DMS153 treated with DMSO at 0.1 percent for 48 hours (cell line): Measurements from ENCODE around the gene GMDS.

Source experiments
- DNase-seq: peaks from one replicate; lab custom pipeline; 2025; ENCODE audit not compliant: unreplicated experiment; lab: John Stamatoyannopoulos, UW

GMDS gene

DNA sequence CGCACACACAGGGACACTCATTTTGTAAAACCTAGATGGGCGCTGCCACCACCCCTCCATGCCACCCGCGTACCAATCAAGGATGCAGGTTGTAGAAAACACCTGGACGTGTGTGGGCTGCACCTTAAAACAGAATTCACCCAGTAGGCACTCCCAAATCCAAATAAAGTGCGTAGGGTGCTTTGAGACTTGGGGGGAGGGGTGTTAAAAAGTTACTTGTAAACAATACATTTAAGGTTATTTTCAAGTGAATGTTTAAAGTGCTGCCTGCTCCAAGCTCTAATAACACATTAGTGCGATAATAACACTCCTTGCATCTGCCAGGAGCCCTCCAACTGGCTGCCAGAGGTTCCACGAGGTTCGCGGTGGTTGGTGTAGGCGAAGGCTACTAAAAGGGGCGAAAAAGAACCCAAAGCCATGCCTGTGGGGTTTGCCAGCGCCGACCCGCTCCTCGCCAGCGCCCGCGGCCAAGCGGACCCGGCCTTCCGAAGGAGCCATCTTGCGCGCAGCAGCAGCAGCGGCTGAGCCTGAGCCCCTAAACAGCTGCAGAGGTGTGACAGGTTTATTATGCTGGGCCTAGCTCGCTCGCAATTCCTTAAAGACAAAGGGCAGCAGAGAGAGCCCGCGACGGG, 624.2 kb downstream of the GMDS start:
- DNase-seq: no peak

DNA sequence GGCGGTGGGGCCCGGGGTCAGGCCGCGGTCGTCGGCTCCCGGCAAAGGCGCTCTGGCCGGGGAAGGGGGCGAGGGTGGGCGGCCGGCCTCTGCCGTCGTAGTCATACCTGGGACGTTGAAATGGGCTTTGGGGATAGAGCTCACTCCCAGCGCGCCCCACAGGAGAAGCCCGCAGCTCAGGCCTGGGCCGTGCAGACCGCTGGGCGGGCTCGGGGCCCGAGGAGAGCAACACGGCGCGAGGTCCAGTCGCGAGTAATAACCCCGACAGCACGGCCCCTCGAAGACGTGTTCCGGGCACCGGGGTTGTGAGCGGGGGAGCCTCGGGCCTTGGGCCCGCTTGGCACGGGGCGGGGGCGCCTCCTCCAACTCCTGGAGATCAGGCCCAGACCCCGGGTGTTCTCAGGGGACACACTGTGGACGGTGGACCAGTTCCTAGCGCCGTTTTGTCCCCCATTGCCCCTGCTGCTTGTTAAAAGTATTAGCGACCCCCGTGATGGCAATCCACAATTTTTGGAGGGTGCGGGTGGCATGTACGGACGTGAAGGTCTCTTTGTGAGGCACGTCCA, 624.8 kb downstream of the GMDS start:
- no peak for DNase-seq

DNA sequence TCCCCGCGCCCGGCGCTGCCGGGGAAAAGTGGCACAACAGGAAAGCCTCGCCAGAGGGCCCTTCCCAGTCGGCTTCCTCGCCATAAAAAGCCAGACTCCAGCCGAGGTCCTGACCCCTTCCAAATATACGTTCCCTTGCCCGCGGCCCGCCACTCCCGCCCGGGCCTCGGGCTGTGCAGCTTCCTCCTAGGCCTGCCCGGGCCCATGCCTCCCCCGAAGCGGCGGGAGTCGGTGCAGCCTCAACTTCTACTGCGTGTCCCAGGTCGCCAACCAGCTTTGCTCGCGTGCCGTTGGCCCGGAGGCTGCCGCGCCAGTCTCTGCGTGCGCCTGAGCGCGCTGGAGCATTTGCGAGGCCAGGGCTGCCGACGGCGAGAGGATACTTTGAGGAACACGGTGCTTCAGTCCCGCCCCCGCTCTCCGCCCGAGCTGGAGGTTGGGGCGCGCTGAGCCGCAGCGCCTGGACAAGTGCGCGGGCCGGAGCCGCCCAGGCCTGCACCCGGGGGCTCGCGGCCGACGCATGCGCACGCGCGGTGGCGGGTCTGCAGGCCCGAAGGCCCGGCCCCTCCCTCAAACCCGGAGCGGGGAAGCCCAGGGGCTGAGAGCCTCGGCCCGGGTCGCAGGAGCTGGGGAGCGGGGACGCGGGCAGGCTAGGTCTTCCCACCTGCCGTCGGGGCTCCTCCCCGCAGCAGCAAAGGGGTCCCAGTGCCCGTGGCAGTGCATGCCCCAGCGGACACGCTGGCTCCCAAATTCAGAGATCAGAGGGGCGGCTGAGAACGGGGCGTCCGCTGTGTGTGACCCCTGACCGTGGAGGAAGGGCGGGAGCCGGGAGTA, 625.5 kb downstream of the GMDS start:
- no peak for DNase-seq

- DNase-seq: no peak
These were observed 626.2 kb downstream of the GMDS start for GRCh38 chr6:1619098-1619672.

DNA sequence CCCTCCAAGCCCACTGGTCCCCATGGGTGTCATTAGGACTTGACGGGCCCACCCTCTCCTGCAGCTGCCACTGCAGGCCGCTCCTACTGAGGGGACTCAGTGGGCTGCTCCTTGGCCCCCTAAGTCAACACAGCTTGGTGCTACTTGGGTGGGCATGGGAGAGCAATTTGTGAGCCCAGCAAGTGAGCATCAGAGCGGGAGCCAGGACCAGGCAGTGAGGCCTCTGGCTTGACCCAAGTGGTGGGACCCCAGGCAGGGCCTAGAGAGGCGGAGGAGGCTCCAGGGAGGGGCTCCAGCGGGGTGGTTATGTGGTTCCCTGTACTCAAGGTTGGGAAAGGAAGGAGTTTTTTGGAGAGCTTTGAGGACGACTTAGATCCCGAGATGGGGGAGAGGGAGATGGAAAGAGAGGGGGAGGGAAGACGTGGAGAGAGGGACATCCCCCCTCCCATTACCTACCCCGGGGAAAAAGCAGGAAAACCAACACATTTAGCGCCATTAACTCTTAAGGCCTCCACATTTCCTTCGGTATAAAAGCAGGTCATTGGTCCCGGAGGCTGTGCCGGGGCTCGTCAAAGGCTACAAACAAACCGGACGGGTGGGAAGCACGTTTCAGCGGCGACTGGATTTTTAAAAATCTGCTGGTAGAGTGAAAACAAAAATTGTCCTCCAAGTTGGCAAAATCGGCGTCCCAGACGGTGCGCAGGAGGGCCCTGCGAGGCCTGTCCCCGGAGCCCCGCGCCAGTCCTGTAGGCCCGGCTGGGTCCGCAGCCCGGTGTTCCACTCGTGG, 626.9 kb downstream of the GMDS start:
- no peak for DNase-seq

- DNase-seq: no peak
These were observed 627.7 kb downstream of the GMDS start for GRCh38 chr6:1617466-1618310.

- no peak for DNase-seq
These were observed 628.5 kb downstream of the GMDS start for GRCh38 chr6:1616701-1617463.

GRCh38 chr6:1615853-1616420, 629.5 kb downstream of the GMDS start:
- DNase-seq: no peak

GRCh38 chr6:1615151-1615852, 630.1 kb downstream of the GMDS start:
- DNase-seq: no peak

DNA sequence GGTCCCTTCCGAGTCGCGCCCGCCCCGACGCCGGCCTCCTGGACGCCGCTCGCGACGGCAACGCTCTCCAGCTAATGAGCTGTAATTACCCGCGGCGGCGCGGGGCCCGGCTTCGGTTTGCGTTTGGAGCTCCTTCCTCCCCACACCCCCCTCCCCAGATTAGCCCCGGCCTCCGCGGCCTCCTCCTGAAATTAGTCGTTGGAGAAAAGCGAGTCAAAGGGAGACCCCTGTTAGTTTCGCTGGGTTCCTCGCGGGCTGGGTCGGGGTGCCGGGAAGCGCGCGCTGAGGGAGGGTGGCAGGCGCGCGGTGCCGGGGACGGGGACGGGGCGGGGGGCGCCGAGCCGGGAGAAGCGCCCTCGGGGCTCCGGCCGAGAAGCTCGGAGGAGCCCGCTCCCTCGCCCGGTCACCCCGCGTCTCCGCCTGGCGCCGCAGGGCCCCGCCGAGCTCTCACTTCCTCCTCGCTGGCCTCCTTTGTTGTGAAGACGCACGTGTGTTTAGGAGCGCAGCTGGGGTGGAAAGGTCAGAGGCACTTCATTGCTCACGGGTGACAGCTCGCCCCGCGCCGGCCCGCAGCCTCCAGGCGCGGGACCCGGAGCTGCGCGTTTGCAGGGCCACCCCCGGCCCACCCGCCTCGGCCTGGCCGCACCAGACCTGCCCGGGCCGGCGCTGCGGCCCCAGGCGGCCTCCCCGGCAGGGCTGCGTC, 630.8 kb downstream of the GMDS start:
- no peak for DNase-seq

DNA sequence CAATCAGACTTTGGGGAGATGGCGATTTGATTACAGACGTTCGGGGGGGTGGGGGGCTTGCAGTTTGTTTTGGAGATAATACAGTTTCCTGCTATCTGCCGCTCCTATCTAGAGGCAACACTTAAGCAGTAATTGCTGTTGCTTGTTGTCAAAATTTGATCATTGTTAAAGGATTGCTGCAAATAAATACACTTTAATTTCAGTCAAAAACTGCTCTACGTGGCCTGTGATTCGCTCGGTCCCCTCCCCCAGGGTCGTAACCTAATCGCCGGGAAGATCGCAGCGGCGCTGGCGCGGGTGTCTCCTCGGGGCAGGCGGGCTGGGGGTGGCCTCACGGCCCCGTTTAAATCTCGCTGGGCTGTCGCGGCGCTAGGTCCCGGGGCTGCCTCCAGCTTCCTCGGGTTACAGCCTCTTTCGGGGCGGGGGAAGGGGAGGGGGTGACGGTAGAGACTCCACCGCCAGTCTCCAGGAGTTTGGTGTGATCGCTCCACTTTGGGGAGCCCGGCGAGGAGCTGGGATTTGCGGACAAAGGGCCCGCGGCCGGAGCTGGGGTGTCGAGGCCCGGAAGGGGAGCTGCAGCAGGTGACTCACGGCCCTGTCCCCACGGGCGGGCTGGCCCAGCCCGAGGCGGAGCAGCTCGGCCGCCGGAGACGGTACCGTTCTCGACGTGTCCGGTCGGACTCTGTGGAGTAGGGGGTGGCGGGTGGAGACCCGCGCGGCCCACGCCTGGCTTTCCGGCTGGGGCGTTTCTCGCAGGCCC, 631.5 kb downstream of the GMDS start:
- no peak for DNase-seq

DNA sequence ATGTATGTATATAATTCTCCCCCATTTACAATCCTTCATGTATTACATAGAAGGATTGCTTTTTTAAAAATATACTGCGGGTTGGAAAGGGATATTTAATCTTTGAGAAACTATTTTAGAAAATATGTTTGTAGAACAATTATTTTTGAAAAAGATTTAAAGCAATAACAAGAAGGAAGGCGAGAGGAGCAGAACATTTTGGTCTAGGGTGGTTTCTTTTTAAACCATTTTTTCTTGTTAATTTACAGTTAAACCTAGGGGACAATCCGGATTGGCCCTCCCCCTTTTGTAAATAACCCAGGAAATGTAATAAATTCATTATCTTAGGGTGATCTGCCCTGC, 632.1 kb downstream of the GMDS start:
- DNase-seq: no peak

DNA sequence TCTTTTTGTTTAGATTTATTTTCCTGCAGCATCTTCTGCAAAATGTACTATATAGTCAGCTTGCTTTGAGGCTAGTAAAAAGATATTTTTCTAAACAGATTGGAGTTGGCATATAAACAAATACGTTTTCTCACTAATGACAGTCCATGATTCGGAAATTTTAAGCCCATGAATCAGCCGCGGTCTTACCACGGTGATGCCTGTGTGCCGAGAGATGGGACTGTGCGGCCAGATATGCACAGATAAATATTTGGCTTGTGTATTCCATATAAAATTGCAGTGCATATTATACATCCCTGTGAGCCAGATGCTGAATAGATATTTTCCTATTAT, 632.5 kb downstream of the GMDS start:
- DNase-seq: no peak

GRCh38 chr6:1612299-1612973, 633.0 kb downstream of the GMDS start:
- no peak for DNase-seq

DNA sequence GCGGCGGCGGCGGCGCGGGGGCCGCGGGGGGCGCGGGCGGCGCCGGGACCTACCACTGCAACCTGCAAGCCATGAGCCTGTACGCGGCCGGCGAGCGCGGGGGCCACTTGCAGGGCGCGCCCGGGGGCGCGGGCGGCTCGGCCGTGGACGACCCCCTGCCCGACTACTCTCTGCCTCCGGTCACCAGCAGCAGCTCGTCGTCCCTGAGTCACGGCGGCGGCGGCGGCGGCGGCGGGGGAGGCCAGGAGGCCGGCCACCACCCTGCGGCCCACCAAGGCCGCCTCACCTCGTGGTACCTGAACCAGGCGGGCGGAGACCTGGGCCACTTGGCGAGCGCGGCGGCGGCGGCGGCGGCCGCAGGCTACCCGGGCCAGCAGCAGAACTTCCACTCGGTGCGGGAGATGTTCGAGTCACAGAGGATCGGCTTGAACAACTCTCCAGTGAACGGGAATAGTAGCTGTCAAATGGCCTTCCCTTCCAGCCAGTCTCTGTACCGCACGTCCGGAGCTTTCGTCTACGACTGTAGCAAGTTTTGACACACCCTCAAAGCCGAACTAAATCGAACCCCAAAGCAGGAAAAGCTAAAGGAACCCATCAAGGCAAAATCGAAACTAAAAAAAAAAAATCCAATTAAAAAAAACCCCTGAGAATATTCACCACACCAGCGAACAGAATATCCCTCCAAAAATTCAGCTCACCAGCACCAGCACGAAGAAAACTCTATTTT, 633.7 kb downstream of the GMDS start:
- no peak for DNase-seq

- DNase-seq: no peak
These were observed 634.2 kb downstream of the GMDS start for GRCh38 chr6:1611322-1611571.
